NCI-H2171 (cell line): ENCODE measurements around the gene AURKB.
A peak's percentile ranks its signal among the peaks of the same experiment; 100 is the strongest.

Experiments
- DNase-seq: peaks from one replicate; lab custom pipeline; 2025; lab: John Stamatoyannopoulos, UW

AURKB gene

DNA sequence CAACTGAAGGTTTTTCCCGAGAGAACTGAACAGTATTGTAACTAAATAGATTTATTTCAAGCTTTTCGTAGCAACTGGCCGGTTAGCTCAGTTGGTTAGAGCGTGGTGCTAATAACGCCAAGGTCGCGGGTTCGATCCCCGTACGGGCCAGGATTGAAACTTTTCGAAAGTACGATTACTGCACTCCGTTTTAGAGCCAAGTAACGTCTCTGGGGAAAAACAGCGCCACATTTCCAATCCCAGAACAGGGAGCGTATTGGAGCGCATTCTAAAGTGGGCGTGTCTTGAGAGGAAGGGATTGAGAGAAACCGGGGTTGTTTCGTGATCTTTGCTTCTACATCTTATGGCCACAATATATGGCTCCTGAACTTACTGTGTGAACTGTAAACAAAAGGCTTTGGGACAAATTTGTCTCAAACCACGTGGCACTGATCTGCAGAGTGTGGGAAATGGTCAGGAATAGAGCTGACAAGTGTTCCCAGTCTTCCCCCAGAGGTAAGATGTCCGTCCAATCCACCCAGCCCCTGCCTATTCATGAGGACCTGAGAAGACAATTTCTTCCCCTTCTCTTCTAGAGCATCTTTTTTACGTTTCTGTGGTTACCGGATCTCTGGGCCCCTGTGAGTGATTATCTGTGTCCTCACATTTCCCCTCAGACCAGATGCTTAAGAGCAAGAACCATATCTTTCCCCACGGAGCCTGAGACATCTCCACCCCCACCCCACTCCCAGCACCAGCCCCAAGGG, 22.7 kb downstream of the AURKB start:
- DNase-seq = peak; percentile 98

- DNase-seq = peak; percentile 92
These were observed 23.4 kb downstream of the AURKB start for GRCh38 chr17:8186787-8187516.

DNA sequence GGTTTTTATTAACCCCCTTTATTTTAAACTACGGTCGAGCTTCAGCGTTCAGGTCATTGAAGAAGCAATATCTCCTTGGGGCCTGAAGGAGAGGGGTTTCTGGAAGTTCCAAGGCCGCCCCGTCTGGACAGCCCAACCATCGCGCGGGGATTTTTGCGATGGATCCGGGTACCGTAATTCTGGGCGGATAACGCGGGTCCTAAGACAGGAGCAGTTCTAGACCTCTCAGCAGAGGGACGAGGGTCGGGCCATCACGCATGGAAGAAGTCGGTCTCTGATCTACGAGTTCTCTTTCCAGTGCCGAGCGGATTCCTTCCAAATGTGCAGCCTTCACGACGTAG, 24.0 kb downstream of the AURKB start:
- no peak for DNase-seq

DNA sequence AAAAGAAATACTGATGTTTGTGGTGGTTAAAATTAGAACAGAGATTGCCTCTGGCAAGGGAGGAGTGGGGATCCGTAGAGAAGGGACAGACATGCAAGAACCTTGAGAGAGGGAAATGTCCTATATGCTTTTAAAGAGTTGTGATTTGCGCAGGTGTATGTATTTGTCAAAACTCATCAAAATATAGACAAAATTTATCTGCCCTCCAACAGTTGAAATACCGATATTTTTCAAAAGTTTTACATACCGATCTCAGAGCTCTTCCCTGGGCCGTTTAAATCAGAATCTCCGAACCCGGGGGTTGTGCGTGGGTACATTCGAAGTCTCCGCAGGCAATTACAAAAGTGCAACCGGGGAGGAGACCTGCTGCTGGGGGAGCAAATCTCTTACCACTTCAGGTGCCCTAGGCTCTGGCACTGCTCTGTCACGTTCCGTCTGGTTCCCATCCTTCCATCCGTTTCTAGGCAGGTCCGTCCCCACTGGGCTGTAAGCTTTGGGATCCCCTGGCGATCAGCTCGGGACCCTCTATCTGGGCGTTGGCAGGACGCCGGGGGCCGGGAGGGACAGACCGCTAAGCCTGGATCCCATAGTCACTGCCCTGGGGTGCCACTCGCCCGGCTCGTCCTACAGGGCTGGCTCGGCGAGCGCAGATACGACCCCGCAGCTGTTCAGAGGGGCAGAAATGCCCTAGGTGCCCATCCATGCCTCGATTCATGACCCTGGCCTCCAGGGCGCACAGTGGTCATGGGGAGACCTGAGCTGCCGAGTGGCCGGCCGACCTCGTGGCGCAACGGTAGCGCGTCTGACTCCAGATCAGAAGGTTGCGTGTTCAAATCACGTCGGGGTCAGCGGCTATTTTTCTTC, 24.6 kb downstream of the AURKB start:
- no peak for DNase-seq

GRCh38 chr17:8176998-8177731, 33.2 kb downstream of the AURKB start:
- no peak for DNase-seq

DNA sequence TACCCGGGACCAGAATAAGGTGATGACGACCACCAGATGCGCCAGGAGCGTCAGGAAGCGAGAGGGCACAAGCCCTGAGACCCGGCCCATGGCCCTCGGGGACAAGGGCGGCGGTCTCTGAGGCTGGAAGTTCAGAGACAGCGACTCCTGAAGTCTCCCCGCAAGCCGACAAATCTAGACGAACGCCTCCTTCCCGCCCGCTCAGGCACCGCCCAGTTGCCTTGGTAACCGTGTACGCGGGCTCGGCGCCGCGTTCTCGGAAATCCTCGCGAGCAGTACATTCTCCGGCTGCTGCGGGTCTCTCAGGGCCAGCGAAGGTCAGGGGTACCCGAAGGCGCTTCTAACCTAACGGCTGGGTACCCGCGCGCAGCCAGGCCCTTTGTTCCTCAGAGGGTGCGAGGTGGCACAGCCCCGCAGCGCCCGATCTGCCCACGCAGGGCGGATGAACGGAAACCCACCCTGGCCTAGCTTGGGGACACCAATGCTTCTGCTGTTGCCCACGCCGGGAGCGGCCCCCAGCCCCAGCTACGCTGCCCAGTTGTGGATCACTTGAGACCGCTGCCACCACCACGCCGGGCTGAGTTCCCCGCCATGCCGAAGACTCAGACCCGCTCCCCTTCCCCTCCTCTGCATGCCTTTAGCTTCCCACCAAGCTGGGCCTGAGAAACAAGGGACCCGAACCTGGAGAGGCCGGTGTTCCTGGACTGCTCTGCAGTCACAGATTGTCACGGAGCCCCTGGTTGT, 34.0 kb downstream of the AURKB start, which contains the start of gene TMEM107:
TMEM107 (minus strand) TSS at position 184 of the 744 bp plus-strand sequence; CDS start at position 90, 94 bp downstream.
- peak; percentile 89 for DNase-seq

DNA sequence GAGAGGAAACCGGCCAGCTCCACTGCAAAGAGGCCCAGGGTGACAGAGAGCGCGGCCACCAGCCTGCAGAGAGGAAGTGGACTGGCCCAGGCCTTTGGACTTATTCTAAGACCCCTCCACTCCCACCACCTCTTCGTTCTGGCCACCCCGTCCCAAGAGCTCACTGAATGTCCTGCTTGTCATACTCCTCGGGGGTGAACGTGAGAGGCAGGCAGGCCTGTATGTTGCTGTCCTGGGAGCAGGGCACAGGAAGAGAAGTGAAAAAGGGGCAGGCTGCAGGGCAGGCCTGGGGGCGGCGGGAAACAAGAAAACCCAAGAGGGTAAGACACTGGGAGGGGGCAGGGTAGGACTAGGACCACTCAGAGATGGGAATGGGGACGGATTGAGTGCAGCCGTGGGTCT, 34.6 kb downstream of the AURKB start:
- no peak for DNase-seq

- no peak for DNase-seq
These were observed 36.5 kb downstream of the AURKB start for GRCh38 chr17:8173871-8174322.

DNA sequence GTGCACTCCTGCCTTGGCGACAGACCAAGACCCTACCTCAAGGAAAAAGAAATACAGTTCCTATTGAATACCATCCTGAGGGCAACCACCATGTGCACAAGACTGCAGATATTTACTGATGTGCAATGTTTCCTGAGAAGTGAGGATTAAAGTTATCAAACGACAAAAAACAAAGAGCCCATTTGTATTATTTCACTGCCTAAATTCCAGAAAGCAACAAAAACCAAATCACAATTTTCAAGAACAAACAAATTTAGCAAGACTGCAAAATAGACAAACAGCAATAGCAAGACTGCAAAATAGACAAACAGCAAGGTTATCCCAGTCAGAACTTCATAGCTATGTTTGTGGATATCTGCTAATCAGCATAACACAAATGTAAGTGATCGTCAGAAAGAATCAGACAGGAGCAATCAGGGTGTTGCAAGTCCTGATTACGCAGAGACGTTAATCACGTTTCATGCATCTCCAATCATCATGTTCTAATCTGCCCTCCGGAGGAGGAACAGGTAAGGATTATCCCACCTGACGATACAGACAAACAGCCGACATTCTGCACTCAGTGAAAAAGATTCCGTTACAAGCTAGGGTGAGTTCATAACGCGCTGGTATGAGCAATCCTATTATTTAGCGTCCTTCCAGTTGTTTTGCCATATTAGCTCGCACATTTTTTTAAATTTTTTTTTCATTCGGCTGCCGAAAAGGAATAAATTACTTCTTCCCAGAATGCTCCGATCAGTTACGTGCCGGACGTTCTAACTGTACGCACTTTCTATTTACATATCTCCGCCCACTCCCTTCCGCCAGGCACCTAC, 37.1 kb downstream of the AURKB start:
- DNase-seq = peak; percentile 88

- DNase-seq = peak; percentile 74
These were observed 40.2 kb downstream of the AURKB start for GRCh38 chr17:8170186-8170585.

GRCh38 chr17:8167526-8167925, 42.8 kb downstream of the AURKB start:
- no peak for DNase-seq

DNA sequence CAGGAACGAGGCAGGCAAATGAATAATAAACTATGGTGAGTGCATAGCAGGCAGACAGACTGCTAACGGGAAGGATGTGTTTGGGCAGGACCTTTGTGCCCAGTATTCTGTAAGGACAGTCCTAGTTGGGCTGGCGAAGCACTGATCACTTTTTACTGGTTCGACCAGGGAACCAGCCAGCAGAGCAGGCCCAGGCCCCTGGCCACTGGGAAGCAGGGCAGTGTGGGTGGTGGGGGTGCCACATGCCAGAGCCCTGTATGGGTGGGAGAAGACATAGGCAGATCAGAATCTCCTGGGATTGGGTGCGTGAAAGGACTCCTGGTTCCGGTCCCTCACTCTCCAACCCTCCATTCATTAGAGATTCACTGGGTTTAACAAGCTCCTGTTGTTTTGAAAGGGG, 43.6 kb downstream of the AURKB start:
- no peak for DNase-seq

DNA sequence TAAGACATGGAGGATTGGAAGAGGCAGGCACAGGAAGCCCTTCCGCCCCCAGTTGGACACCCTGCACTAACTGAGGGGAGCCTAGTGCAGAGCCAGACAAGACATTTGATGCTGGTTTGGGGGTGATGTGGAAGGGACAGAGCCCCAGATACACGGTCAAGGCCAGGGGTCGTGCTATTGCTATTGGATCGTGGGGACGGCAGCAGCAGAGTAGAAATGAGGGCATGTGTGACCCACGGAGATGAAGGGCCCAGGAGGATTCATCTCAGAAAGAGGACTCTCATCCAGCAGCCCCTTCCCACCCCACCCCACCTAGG, 45.6 kb downstream of the AURKB start:
- no peak for DNase-seq

DNA sequence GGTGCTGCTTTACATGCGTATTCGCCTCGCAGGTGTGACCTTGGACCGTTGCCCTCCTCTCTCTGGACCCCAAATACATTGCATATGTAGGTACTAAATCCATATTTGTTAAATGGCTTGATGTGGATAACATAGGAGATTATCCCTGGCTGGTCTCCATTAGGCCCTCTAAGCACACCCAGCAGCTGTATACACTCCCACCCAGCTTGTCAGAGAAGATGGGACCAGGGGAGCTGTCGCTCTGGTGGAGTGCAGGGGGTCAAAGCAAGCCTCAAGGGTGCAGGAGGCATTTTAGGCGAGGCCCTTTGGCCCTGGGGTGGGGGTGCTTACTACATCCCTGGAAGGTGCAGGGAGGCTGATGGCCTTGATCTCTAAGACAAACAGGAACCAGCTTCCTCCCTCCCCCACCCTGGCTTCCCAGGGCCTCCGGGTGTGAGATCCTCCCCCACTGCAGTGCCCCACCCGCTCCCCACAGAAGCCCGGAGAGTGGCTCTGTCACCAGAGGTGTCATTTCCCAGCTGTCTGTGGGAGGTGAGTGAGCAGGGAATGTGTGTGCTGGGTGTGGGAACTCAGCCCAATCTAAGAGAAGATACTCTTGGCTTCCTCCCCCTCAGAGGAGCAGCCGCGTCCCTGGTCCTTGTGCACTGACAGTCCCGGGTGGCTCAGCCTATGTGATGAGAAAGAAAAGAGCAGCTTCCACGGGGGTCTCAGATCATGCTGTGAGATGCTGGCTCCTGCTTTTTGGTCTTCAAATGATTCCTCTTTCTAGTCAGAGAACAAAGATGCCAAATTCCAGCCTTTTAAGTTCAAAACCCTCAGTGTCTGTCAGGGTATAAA, 46.2 kb downstream of the AURKB start:
- no peak for DNase-seq

- no peak for DNase-seq
These were observed 47.1 kb downstream of the AURKB start for GRCh38 chr17:8162997-8163977.

DNA sequence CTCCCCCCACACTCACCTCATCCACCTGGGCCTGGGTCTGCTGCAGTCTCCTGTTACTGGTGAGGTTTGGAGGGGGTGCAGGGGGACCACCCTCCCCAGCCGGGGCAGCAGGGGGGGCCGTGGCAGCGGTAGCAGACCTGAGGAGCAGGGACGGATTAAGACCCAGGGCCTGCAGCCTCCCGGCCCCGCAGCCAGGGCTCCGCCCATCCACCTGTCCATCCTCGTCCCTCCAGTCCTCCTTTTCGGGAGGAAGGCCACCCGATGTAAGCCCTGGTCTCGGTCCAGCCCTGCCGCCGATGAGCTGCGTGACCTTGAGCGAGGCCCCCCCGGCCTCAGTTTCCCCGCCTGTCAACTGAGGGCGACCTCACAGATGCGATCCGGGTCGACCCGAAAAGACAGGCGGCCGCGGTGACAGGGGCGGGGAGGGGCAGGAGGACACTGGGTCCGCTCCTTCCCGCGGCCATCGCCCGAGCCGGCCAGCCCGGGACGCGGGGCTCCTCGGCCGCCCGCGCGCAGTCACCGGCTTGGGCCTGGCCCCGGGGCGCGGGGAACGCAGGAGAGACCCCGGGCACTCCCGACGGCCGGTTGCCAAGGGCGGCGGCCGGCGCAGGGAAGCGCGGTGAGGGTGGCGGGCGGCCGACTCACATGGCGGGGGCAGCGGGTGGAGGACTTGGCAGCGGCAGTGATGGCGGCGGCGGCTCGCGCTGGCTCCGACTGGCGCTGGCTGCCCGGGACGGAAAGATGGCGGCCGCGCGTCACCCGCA, 48.0 kb downstream of the AURKB start, which contains the start of gene VAMP2:
VAMP2 (minus strand) TSS at position 716 of the 764 bp plus-strand sequence; CDS start at position 647, 69 bp downstream.
- peak; percentile 74 for DNase-seq
